ENCODE results near the gene ALPL.

Gene ALPL

GRCh38 chr1:21604208-21604957, 95.2 kb downstream of the ALPL start:
- no peak for DNase-seq

GRCh38 chr1:21605012-21605715, 95.9 kb downstream of the ALPL start:
- DNase-seq, result no peak

- no peak for DNase-seq
Measured at GRCh38 chr1:21605964-21606705, 96.9 kb downstream of the ALPL start.

GRCh38 chr1:21607549-21608529, 98.6 kb downstream of the ALPL start:
- peak; percentile 99 for DNase-seq

GRCh38 chr1:21608798-21609197, 99.6 kb downstream of the ALPL start:
- no peak for DNase-seq

- DNase-seq, result no peak
Measured at GRCh38 chr1:21610027-21610426, 100.8 kb downstream of the ALPL start.

DNA sequence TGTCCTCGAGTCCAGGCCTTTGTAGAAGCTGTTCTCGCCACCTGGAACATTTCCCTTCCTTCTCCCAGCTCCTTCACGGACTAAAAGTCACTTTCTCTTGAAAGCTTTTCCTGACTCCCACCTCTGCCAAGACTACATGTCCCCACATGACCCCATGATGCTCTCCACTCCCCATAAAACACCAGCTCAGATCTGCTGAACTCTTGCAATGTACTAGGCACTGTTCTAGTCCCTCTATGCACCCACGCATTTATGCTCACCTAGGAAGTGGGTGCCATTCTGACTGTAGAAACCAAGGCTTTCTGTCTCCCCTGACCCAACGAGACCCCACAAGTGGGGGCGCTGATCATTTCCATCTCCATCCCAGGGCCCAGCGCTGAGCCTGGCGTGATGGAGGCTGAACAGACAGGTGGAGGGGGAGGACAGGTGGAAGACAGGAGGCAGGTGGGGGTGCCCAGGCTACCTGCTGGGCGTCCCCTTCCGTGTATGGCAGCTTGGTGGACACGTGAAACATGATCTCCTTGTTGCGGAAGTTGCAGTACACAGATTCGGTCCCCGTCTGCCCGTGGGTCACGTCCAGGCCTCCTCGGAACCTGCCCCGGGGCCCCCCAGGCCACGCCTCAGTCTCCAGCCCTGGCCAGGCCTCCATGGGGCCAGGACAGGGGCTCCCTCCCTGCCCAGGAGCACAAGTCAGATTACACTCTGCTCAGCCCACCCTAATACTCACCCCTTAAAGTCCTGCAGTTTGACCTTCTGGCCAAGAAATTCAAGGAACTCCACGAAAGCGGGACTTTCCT, 102.0 kb downstream of the ALPL start:
- DNase-seq, result no peak

DNA sequence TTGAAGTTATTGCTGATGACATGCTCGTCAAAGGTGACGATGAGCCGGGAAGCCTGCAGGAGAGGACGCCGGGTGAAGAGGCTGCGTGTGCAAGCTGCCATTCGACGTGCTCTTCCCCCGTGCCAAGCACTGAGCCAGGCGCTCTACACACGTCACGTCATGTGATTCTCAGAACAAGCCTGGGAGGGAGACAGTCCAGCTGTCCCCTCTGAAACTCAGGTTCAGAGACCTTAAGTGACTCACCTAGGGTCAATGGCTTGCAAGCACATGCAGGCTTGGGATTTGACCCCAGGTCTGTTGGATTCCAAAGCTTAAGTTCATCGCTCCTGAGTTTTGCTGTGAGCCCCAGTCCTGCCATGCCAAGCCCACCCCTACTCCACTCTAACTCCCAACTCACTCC, 102.8 kb downstream of the ALPL start:
- no peak for DNase-seq

DNA sequence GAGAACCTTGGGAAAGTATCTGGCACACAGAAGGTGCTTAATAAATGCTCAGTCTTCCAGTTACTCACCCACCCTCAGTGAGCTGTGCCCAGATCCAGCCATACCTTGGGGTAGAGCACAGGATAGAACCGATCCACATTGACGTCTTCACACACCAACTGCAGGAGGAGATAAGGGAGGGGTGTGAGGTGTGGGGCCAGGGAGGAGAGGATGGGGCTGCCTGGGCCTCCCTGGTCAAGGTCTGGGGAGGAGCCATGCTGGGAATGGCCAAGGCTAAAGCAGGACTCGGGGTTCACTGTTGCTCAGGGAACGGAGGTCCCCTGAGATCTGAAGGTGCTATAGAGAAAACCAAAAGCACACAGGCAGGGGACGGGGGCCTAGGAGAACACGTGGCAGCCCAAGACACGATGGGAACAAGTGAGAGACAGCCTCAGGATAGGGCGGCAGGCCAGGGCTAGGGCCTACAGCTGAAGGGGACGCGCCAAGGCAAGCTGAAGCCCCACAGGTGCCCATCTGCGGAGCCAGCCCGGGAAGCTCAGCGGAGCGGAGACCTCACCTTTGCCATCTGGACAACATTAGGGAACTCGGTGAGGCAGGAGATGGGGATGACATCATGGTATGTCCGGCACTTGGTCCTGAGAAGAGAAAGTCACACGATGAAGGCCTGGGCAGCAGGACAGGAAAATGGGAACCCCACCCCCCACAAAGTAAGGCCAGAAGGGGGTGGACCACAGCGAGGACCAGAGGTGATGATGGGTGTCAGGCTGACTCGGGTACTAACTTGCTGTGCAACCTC, 104.0 kb downstream of the ALPL start:
- DNase-seq, result no peak

- no peak for DNase-seq
Measured at GRCh38 chr1:21614419-21615115, 105.3 kb downstream of the ALPL start.

GRCh38 chr1:21616372-21616771, 107.1 kb downstream of the ALPL start:
- DNase-seq, result no peak

- DNase-seq, result no peak
Measured at GRCh38 chr1:21617126-21617738, 108.0 kb downstream of the ALPL start.

DNA sequence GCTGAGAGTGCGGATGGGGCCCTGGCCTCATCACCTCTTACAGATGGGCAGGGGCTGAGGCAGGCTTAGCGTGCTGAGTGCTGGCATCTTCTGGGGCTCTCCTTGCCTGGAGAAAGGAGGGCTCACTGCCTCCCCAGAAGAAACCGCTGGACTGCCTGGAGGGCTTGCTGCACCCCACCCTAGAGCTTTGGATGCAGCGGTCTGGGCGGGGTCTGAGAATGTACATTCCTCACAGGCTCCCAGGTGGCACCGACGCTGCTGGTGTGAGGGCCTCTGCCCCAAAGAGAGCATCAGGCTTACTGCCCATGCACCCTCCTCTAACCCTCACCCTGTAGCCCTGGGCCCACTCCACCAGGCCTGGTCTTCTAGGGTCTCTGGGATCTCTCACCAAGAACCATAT, 108.8 kb downstream of the ALPL start:
- DNase-seq, result no peak

- DNase-seq, result no peak
Measured at GRCh38 chr1:21618561-21619374, 109.5 kb downstream of the ALPL start.

DNA sequence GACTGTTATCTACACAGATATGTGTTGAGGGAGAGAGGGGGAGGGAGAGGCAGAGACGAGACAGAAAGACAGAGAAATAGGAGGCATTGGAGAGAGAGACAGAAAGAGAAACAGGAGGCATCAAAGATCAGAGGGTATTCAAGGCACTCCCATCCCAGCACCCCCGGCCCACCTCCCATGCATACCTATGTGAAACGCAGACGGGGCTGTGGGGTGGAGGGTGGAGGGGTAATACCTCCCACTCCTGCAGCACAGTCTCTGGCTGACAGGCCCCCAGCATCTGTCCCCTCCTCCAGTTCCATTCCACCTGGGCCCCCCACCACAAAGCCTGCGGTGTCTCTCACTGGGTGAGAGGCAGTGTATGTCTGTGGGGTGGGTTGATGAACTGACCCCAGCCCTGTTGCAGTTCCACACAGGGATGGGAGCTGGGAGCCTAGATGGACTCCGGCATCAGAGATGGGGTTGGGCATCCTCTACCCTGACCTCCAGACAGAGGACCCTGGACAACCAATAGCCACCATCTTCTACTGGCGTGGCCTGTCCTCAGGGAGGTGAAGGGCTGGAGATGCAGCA, 110.2 kb downstream of the ALPL start:
- DNase-seq, result no peak

GRCh38 chr1:21620011-21620410, 110.8 kb downstream of the ALPL start:
- no peak for DNase-seq

- DNase-seq, result no peak
Measured at GRCh38 chr1:21620496-21620895, 111.3 kb downstream of the ALPL start.

GRCh38 chr1:21621051-21621450, 111.8 kb downstream of the ALPL start:
- DNase-seq, result no peak

All from NCI-H82 (cell line).